CD4-positive, CD25-positive, alpha-beta regulatory T cell (primary cell): ENCODE measurements around the gene LMNB1. TPM values are rescaled to one million over a fixed set of nuclear protein-coding genes. Genes with fewer than 3 reads are reported as not detected.
"Not testable (repeated sequence)": the region's sequence is repeated elsewhere in the genome, so short reads cannot be mapped to it uniquely, and the experiment has no call there.

ENCODE experiments used
- ATAC-seq, 2 donors: fragments of 150-1000 bp; cut with Tn5 transposase; one replicate each; pipeline ENCODE4 v1.10.0; 2021; ENCODE audit warnings: low read depth in 2 of 2, moderate number of reproducible peaks in 2 of 2, moderate library complexity in 1 of 2
- DNase-seq, 3 donors: peaks; one replicate each; pipeline versions ENCODE4 v3.0.0 to v3.0.0-alpha.2; 2012 to 2022; ENCODE audit warnings: mixed read lengths in 1 of 3
- H3K27ac ChIP-seq: one replicate; pipeline ENCODE4 v1.7.0; 2013; ENCODE audit warnings: mild to moderate bottlenecking, low read length; ENCODE audit not compliant: insufficient read depth, poor library complexity, severe bottlenecking
- H3K27me3 ChIP-seq: one replicate; pipeline ENCODE4 v1.7.0; 2013; ENCODE audit warnings: low read length; ENCODE audit not compliant: control insufficient read depth, insufficient read depth
- H3K36me3 ChIP-seq: one replicate; pipeline ENCODE4 v1.7.0; 2013; ENCODE audit warnings: mild to moderate bottlenecking, low read length, moderate library complexity; ENCODE audit not compliant: control insufficient read depth, insufficient read depth
- H3K4me1 ChIP-seq: 2 replicates; pipeline ENCODE4 v1.7.0; 2013; ENCODE audit warnings: mild to moderate bottlenecking, low read length; ENCODE audit not compliant: insufficient read depth, control insufficient read depth, poor library complexity, severe bottlenecking
- H3K4me3 ChIP-seq: one replicate; pipeline ENCODE4 v1.7.0; 2013; ENCODE audit warnings: low read depth, mild to moderate bottlenecking, low read length, moderate library complexity
- H3K9me3 ChIP-seq, 2 experiments: 1 replicate in 1 of 2; 2 replicates in 1 of 2; pipeline ENCODE4 v1.7.0; 2013; ENCODE audit warnings: low read length in 2 of 2, mild to moderate bottlenecking in 1 of 2, moderate library complexity in 1 of 2; ENCODE audit not compliant: control insufficient read depth in 2 of 2
- H3K27ac Mint-ChIP-seq, 3 donors: one replicate each; pipeline ENCODE4 v1.8.0; 2020 to 2022; ENCODE audit warnings: mild to moderate bottlenecking in 3 of 3, mixed read lengths in 3 of 3, moderate library complexity in 2 of 3
- H3K27me3 Mint-ChIP-seq: one replicate; pipeline ENCODE4 v1.8.0; 2022; ENCODE audit warnings: mild to moderate bottlenecking, mixed read lengths
- H3K36me3 Mint-ChIP-seq: one replicate; pipeline ENCODE4 v1.8.0; 2020; ENCODE audit warnings: mixed read lengths
- H3K4me1 Mint-ChIP-seq, 4 donors: one replicate each; pipeline ENCODE4 v1.8.0; 2020 to 2022; ENCODE audit warnings: mixed read lengths in 4 of 4, mild to moderate bottlenecking in 1 of 4
- H3K4me3 Mint-ChIP-seq, 4 donors: one replicate each; pipeline ENCODE4 v1.8.0; 2020 to 2022; ENCODE audit warnings: mild to moderate bottlenecking in 4 of 4, mixed read lengths in 4 of 4, moderate library complexity in 3 of 4
- H3K9me3 Mint-ChIP-seq, 7 donors: one replicate each; pipeline ENCODE4 v1.8.0; 2020 to 2022; ENCODE audit warnings: mixed read lengths in 7 of 7, mild to moderate bottlenecking in 3 of 7, moderate library complexity in 2 of 7
- polyA plus RNA-seq, 4 donors: library from polyadenylated mRNA; unstranded; fragments of 300-500 nt; fragmentation: Illumina TruSeq; gene quantifications; one replicate each; pipeline ENCODE4 v1.2.3, GENCODE V29; 2021
- total RNA-seq: library from RNA; stranded (reverse); gene quantifications from one replicate; pipeline ENCODE4 v1.2.3, GENCODE V29; 2022

LMNB1 gene
- total and polyA plus RNA-seq, 5 donors from 2014 or later: 11.5 to 52.5 (median 19.4) TPM

- Histone ChIP-seq H3K27ac (peak overlapping the region; percentile 95), H3K27me3 (no peaks in the 10 kb centered on the region), H3K36me3 (no peaks in the 10 kb centered on the region), H3K4me1 (peaks cover 46% of the 10 kb centered on the region), H3K9me3 (no peaks in the 10 kb centered on the region), H3K4me3 (peak overlapping the region; percentile 84)
- H3K27ac Mint-ChIP-seq: peak overlapping the region; percentile 51 to 98 (median 93)
- H3K4me3 Mint-ChIP-seq: peak overlapping the region; percentile 53 to 98 (median 95)
- H3K27me3 Mint-ChIP-seq: no peaks in the 10 kb centered on the region
- peaks cover 24 to 55% (median 32%) of the 10 kb centered on the region in 4 donors for H3K4me1 Mint-ChIP-seq
- H3K36me3 Mint-ChIP-seq: no peaks in the 10 kb centered on the region
- ATAC-seq (no peak), DNase-seq (peak; percentile 37 to 83 (median 66))
- peaks cover 0 to 2% (median 0%) of the 10 kb centered on the region in 7 donors for H3K9me3 Mint-ChIP-seq
Observed at GRCh38 chr5:126780165-126780827, 3.4 kb downstream of the LMNB1 start.

DNA sequence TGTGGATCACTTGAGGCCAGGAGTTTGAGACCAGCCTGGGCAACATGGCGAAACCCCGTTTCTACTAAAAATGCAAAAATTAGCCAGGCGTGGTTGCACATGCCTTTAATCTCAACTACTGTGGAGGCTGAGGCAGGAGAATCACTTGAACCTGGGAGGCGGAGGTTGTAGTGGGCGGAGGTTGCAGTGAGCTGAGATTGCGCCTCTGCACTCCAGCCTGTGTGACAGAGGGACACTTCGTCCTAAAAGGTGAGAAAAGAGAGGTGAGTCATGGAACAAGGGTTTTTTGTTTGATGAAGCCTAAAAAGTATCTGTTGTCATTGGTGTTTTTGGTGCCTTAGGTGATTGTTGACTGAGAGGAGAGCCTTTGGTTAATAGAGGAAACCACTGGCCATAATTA lies 11.5 kb downstream of the LMNB1 start:
- not testable (repeated sequence) for H3K27ac ChIP-seq, H3K27me3 Mint-ChIP-seq, DNase-seq, H3K27me3 ChIP-seq, H3K9me3 Mint-ChIP-seq, H3K9me3 ChIP-seq, H3K36me3 ChIP-seq, H3K36me3 Mint-ChIP-seq
- Histone ChIP-seq H3K4me1 (peaks cover 41% of the 10 kb centered on the region), H3K4me3 (peak overlapping the region; percentile 26)
- ATAC-seq: peak in 1 of 2 donors; percentile 22
- Mint-ChIP-seq H3K27ac (peak overlapping the region; percentile 67 to 84 (median 74)), H3K4me1 (peaks cover 20 to 73% (median 52%) of the 10 kb centered on the region in 4 donors), H3K4me3 (peak overlapping the region in 3 of 4 donors; percentile 19 to 67 (median 33))

- no peak for ATAC-seq
- no peak overlapping the region for H3K27ac ChIP-seq
- H3K36me3 ChIP-seq: no peaks in the 10 kb centered on the region
- H3K9me3 ChIP-seq: no peaks in the 10 kb centered on the region
- peak overlapping the region; percentile 59 for H3K4me3 ChIP-seq
- Mint-ChIP-seq H3K4me3 (peak overlapping the region; percentile 8 to 70 (median 34)), H3K4me1 (peaks cover 18 to 88% (median 62%) of the 10 kb centered on the region in 4 donors), H3K27me3 (no peaks in the 10 kb centered on the region), H3K9me3 (no peaks in the 10 kb centered on the region), H3K27ac (peak overlapping the region in 2 of 3 donors; percentile 59 to 61), H3K36me3 (peaks cover 4% of the 10 kb centered on the region)
- H3K4me1 ChIP-seq: peaks cover 31% of the 10 kb centered on the region
- no peaks in the 10 kb centered on the region for H3K27me3 ChIP-seq
- DNase-seq: no peak
Observed at GRCh38 chr5:126793097-126793496, 16.2 kb downstream of the LMNB1 start.

DNA sequence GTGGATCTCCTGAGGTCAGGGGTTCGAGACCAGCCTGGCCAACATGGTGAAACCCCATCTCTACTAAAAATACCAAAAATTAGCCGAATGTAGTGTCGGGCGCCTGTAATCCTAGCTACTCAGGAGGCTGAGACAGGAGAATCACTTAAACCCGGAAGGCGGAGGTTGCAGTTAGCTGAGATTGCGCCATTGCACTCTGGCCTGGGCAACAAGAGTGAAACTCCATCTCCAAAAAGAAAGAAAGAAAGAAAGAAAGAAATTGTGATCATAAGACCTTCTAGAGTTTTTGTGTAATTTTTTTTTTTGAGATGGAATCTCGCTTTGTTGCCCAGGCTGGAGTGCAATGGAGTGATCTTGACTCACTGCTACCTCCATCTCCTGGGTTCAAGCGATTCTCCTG lies 16.7 kb downstream of the LMNB1 start:
- H3K27ac Mint-ChIP-seq: peak overlapping the region in 2 of 3 donors; percentile 59 to 67
- not testable (repeated sequence) for H3K4me3 ChIP-seq, H3K36me3 Mint-ChIP-seq, H3K9me3 ChIP-seq, H3K9me3 Mint-ChIP-seq, DNase-seq, H3K27me3 ChIP-seq, ATAC-seq, H3K36me3 ChIP-seq, H3K27me3 Mint-ChIP-seq, H3K27ac ChIP-seq
- peak overlapping the region in 1 of 4 donors; percentile 29 for H3K4me3 Mint-ChIP-seq
- H3K4me1 ChIP-seq: peaks cover 26% of the 10 kb centered on the region
- H3K4me1 Mint-ChIP-seq: peaks cover 12 to 87% (median 59%) of the 10 kb centered on the region in 4 donors

DNA sequence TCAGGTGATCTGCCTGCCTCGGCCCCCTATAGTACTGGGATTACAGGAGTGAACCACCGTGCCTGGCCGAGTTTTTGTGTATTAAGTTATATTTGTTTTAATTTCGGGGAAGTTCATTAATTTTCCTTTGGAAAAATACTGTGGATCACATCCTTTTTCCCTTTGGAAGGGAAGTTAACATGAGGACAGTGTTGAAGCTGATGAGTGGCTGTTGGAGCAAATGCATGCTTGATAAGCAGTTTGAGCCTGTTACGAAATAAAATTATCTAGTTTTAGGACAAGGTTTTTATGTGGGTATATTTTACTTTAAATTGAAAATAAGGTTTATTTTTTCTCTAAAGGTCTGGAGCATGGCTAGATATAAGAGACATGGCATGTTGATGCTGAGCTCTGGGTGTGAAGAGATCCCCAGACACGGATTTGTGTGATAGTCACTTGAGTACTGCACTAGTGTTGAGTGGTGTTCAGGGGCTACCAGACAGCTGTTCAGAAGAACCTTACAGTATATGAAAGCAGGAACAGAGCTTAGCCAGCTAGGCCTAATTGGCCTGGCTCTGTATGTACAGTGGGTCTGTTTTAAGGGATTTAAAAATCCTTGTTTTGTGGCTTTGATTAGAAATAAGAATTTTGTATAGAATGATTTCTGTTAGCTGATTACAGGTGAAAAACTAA lies 17.4 kb downstream of the LMNB1 start:
- Mint-ChIP-seq H3K4me3 (peak overlapping the region in 3 of 4 donors; percentile 19 to 34 (median 29)), H3K9me3 (no peaks in the 10 kb centered on the region), H3K27ac (peak overlapping the region; percentile 14 to 89 (median 67)), H3K4me1 (peaks cover 10 to 84% (median 59%) of the 10 kb centered on the region in 4 donors), H3K36me3 (peaks cover 4% of the 10 kb centered on the region), H3K27me3 (no peaks in the 10 kb centered on the region)
- H3K27me3 ChIP-seq: no peaks in the 10 kb centered on the region
- no peaks in the 10 kb centered on the region for H3K9me3 ChIP-seq
- no peak overlapping the region for H3K27ac ChIP-seq
- no peaks in the 10 kb centered on the region for H3K36me3 ChIP-seq
- peaks cover 21% of the 10 kb centered on the region for H3K4me1 ChIP-seq
- DNase-seq: no peak
- peak overlapping the region; percentile 11 for H3K4me3 ChIP-seq
- ATAC-seq: no peak

GRCh38 chr5:126799780-126800179 lies 22.8 kb downstream of the LMNB1 start:
- Histone ChIP-seq H3K36me3 (no peaks in the 10 kb centered on the region), H3K27me3 (no peaks in the 10 kb centered on the region), H3K4me1 (peaks cover 29% of the 10 kb centered on the region), H3K27ac (no peak overlapping the region), H3K9me3 (no peaks in the 10 kb centered on the region), H3K4me3 (no peak overlapping the region)
- DNase-seq (no peak), ATAC-seq (no peak)
- Mint-ChIP-seq H3K27me3 (no peaks in the 10 kb centered on the region), H3K27ac (peak overlapping the region; percentile 15 to 79 (median 79)), H3K4me3 (peak overlapping the region in 1 of 4 donors; percentile 30), H3K9me3 (no peaks in the 10 kb centered on the region), H3K4me1 (peaks cover 23 to 64% (median 47%) of the 10 kb centered on the region in 4 donors), H3K36me3 (peaks cover 4% of the 10 kb centered on the region)

DNA sequence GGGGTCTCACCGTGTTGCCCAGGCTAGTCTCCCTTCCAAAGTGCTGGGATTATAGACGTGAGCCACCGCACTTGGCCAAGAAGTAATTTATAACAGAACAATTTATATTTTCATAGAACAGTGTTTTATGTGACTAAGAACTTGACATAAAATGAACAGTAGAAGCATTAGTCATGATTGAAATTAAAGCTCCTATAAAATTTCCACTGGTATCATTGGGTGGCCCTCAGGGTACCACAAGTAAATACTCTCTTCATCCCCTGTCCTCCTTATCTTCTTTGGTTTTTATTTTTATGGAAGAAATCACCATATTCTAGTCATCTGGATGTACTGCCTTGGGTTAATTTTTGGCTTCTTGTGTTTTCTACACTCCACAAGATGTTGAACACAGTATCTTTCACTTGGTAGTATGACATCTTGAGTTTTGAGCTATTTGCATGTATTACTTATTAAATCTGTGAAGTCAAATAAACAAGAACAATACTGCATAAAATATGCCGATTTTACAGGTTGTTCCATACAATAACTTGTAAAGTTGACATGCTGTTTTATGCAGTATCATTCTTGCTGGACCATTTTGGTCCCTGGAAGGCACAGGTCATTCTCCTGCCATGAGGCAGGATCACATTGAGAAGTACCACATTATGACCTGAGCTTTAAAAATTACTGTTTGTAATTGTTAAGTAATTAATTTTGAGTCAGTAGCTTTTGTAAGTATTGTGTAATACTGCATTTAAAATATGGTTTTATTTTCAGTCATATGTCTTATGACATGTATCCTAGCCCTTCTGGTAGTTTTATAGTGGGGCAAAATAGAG lies 24.4 kb downstream of the LMNB1 start:
- H3K9me3 Mint-ChIP-seq: no peaks in the 10 kb centered on the region
- H3K27me3 ChIP-seq: no peaks in the 10 kb centered on the region
- DNase-seq (no peak), ATAC-seq (no peak)
- H3K4me3 ChIP-seq: peak overlapping the region; percentile 10
- H3K27ac ChIP-seq: no peak overlapping the region
- peak overlapping the region in 2 of 4 donors; percentile 31 to 59 for H3K4me3 Mint-ChIP-seq
- peaks cover 11% of the 10 kb centered on the region for H3K36me3 ChIP-seq
- peaks cover 32% of the 10 kb centered on the region for H3K4me1 ChIP-seq
- no peaks in the 10 kb centered on the region for H3K27me3 Mint-ChIP-seq
- peaks cover 28 to 57% (median 42%) of the 10 kb centered on the region in 4 donors for H3K4me1 Mint-ChIP-seq
- no peaks in the 10 kb centered on the region for H3K9me3 ChIP-seq
- H3K27ac Mint-ChIP-seq: peak overlapping the region; percentile 40 to 74 (median 45)
- peaks cover 14% of the 10 kb centered on the region for H3K36me3 Mint-ChIP-seq
